HG03175 (cell line): ENCODE results near the gene SLC23A1.
A peak's percentile ranks its signal among the peaks of the same experiment; 100 is the strongest.
"Not testable (repeated sequence)": the region's sequence is repeated elsewhere in the genome, so short reads cannot be mapped to it uniquely, and the experiment has no call there.

Source experiments
- ATAC-seq: cut with Tn5 transposase; IDR thresholded peaks from one replicate; pipeline ENCODE4 v1.9.1; 2021; ENCODE audit warnings: mild to moderate bottlenecking, moderate library complexity; ENCODE audit not compliant: unreplicated experiment

Gene SLC23A1

DNA sequence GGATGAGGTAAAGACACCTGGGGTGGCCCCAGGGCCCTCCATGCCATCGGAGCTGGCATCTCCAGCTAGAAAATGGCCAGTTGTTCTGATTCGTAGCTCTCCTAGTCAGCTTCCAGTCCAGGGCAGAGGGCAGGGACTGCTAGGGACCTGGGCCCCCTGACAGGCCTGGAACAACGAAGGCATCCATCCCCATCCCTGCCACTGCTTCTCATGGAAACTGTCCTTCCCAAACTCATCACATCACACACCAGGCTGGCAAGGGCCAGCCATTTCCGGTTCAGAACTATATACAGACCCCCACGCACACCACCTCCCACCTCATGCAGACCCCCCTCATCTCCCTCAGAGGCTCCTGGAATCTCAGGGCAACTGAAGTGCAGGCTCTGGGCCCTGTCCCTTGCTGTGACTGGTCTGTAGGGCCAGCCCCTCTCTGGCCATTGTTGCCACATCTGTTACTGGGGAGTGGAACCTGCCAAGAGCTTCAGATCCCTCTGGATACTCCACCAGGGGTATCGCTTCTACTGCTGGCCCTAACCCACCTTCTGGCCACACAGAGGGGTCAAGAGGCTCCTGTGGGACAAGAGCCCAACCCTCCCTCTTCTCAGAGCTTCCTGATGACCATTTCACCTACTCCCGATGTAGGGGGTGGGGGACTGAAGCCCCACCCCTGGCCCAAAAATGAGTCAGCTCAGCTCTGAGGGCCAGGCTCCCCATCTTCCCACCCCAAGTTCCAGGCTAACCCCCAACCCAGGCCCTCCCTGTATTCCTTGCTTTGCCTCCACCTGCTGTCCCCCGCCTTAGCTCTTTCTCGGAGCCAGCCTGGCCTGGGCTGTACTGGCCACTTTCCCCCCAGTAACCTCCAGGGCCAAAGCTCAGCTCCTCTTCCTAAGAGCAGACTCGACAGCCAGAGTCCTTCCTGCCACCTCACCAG lies 7.8 kb upstream of the SLC23A1 start:
- no peak for ATAC-seq

DNA sequence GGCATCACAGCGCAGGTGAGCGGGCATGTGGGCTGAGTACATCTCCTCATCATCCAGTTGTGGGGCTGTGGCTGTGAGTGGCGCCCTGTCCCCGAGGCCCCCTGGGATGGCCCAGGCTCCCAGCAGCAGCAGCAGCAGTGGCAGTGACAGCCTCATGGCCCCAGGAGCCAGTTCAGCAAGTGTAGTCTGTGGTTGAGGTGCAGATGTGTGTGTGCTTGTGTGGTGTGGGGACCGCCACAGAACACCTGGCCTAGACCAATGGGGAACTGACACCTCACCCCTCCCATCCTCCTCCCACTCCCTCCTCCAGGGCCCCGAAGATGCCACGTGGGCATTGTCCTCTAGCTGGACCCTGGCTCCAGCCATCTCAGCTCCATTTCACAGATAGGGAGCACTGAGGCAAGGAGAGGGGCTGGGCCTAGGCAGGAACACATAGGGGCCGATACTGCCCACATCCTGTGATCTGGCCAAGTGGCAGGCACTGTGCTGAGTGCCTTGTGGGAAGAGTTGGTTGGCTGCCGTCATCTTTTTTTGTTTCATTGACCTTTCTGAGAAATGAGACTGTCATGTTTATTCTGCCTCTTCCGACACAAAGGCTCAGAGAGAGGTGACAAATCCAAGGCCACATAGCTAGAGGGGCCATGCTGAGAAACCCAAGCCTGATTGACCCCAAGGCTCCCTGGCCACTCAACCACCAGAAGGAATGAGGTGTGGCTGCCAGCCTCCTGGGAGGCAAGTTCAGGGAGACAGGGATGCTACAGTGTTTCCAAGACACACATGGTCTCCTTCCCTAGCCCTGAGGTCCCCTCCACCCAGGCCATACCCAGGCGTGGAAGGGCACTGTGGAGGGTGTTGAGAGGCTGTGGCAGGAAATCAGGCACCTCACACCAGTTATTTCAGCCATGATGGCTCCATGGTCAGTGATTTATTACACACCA lies 6.9 kb upstream of the SLC23A1 start, which contains the start of gene MZB1:
MZB1 (minus strand) TSS at position 213 of the 938 bp plus-strand sequence; CDS start at position 156, 57 bp downstream.
- ATAC-seq: peak; percentile 48

DNA sequence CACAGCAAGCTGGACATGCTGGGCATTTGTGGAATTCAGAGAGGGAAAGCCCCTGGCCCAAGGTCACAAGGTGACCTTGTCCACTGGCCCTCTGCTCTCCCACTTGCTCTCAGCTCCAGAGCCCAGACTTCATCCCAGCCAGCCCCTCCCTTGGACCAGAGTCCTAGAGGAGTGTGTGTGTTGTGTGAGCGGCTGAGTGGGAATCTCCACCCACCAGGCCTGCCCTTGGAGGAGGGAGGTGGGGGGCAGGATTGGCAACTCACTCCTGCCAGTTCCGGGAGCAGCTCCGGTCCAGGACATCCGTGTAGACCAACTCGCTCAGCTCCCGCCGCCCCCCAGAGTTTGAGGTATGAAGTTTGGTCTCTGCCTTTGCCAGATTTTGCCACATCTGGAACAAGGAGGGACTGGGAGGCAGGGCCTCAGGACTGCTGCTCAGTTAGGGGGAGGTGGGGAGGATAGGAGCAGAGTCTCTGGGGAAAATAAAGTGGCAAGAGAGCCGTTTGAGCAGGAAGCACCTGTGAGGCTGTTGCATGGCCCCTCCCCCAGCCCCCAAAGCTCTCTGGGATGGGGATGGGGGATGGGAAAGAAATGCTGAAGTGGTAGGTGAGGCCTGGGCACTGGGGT lies 5.2 kb upstream of the SLC23A1 start:
- ATAC-seq: no peak

GRCh38 chr5:139387611-139388197 lies 4.6 kb upstream of the SLC23A1 start:
- no peak for ATAC-seq

DNA sequence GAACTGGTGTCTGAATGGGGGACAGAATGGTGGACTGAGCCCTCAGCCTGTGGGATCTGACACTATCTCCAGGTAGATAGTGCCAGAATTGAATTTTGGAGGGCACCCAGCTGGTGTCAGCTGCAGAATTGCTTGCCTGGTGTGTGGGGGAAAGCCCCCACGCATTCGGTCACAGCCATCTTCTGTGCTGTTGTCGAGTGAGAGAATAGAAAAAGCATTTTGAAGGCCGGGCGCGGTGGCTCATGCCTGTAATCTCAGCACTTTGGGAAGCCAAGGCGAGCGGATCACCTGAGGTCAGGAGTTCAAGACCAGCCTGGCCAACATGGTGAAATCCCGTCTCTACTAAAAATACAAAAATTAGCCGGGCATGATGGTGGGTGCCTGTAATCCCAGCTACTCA lies 3.9 kb upstream of the SLC23A1 start:
- ATAC-seq: not testable (repeated sequence)

- ATAC-seq: no peak
Observed at GRCh38 chr5:139386050-139386438, 2.9 kb upstream of the SLC23A1 start.

- ATAC-seq: no peak
Observed at GRCh38 chr5:139385061-139386049, 2.3 kb upstream of the SLC23A1 start.

DNA sequence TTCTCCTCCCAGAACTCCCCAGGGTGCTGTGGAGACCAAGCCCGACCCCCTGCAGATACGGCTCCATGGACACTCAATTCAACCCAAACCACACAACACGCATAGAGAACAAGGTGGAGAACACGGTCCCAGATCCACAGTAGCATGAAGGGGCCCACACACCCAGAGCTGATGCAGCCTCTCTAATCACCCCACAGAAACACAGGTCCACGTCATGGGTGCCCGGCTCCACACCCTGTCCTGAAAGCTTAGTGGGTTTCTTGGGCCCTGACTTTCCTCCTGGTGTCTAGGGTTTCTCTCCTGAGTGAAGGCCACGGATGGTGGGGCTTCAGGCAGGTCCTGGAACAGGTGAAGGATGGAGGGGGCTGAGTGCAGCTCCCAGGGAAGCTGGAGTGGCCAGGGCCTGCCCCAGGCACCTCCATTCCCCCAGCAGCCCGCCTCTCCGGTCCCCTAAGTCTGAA lies 1.5 kb upstream of the SLC23A1 start:
- ATAC-seq: no peak

DNA sequence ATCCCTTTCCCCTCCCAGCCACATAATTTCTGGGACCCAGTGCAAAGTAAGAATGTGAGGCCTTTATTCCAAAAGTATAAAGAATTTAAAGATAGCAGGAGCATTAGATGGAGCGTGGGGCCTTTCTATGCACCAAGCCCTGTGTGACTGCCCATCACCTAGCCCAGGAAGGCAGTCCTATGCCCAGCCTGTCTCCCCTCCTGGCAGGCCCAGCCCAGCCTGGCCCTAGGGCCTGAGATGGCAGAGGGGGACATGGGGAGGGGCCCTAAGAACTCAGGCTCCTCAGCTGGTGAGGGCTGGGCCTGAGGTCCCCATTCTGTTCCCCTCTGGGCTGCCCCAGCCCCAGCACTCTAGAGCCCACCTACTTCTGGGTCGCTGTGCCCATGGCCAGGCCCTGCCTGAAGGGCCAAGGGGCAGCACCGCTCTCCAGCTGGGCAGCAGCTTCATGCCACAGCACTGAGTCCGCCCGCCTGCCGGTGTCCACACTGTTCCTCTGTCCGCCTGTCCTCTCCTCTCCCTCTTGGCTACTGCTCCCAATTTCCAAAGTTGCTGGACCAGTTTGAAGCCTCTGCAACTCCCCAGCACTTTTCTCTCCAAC lies 995 bp upstream of the SLC23A1 start:
- ATAC-seq: no peak

DNA sequence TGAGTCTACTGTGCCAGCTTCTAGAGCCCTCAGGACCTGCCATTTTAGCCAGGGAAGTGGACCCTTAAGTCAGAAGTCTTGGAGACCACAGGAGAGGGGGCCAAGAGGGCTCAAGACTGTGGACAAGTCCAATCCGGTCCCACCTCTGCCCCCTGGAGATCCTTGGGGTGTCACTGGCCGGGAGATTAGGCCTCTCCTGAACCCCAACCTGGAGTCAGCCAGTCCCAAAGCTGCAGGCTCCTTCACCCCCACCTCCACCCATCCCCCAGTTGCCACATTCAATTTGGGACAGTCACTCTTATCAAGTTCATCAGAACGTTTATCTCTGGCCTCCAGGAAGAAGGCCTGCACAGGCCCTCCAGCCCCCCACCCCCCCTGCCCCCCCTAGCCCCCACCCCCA lies 290 bp downstream of the SLC23A1 start:
- ATAC-seq: no peak

DNA sequence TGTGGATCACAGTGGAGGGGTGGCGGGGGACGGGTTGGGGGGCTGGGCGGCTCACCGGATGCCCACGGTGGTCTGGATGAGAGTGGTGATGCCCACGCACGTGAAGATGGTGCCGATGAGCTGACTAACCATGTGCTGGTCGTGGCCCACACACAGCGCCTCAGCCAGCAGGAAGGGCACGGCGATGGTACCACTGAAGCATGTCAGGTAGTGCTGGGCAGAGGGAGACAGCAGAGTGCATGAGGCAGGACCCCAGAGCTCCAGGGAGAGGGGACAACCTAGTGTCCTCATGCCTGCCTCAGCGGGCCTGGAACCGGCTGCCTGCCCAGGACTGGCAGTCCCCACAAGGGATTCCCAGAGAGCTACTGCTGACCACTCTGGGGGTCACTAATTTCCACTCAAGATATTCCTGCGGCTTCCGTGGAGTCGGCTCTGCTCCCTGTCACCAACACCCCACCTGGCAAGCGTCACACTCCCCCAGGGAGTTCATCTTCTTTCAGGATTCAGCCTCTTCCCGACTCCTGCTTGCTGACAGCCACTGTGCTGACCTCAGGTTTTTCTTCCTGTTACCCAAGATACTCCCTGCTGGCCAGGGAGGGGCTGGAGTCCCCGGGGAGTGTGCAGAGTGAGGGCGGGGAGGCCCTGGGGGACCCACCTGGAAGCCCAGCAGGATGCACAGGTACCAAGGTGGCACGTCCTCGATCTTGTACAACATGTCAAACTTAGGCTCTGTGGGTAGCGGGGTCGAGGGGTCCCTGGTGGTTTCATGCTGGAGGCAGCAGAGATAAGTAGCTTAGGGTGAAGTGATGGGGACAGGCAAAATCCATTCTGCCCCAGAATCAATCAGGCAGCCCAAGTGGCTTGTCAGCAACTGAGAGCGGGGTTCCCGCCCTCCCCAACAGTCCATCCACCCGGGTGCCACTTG lies 998 bp downstream of the SLC23A1 start:
- no peak for ATAC-seq

- no peak for ATAC-seq
Observed at GRCh38 chr5:139379626-139380449, 3.3 kb downstream of the SLC23A1 start.

GRCh38 chr5:139378941-139379361 lies 4.1 kb downstream of the SLC23A1 start:
- no peak for ATAC-seq

GRCh38 chr5:139378101-139378825 lies 4.8 kb downstream of the SLC23A1 start:
- ATAC-seq: no peak

DNA sequence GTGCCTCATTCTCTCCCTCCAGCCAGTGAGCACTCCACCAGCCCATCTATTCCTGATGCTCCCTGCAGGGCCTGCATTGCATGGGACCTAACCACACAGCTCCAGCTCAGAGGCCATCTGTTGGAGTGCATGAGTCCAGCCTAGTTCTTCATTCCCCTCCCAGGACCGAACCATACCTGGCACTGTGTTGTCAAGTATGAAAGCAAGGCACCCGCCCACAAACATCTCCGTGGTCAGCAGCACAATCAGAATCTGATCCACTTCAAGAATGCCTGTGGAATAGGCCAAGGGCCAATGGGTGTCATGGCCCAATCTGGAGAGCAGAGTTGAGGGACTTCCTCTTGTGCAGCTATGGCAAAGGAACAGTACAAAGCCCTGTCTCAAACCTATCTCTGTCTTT lies 5.9 kb downstream of the SLC23A1 start:
- ATAC-seq: no peak

- no peak for ATAC-seq
Observed at GRCh38 chr5:139376364-139376763, 6.7 kb downstream of the SLC23A1 start.
